ENCODE measurements around the gene NUMB.

DNA sequence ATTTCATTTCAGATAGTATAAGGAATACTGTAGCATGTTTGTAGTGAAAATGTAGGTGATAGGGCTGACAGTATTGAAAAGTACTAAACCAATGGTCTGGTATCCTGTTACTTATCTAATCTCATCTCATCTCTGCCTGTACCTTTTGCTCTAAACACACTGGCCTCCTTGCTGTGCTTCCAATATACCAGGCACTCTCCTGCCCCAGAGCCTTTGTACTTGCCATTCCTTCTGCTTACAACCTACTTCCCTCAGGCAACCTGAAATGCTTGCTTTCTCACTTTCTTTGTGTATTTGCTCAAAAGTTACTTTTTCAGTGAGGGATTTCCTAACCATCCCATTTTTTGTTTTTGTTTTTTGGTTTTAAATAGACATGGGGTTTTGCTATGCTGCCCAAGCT, 119.1 kb downstream of the NUMB start:
- TF ChIP-seq, protein P1, sequence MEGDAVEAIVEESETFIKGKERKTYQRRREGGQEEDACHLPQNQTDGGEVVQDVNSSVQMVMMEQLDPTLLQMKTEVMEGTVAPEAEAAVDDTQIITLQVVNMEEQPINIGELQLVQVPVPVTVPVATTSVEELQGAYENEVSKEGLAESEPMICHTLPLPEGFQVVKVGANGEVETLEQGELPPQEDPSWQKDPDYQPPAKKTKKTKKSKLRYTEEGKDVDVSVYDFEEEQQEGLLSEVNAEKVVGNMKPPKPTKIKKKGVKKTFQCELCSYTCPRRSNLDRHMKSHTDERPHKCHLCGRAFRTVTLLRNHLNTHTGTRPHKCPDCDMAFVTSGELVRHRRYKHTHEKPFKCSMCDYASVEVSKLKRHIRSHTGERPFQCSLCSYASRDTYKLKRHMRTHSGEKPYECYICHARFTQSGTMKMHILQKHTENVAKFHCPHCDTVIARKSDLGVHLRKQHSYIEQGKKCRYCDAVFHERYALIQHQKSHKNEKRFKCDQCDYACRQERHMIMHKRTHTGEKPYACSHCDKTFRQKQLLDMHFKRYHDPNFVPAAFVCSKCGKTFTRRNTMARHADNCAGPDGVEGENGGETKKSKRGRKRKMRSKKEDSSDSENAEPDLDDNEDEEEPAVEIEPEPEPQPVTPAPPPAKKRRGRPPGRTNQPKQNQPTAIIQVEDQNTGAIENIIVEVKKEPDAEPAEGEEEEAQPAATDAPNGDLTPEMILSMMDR (conservative IDR thresholded peaks at IDR 0.05; ENCODE audit: low read depth, low read length) = no peak
- TF ChIP-seq EZH2 (IDR thresholded peaks at IDR 0.05; ENCODE audit: low read length, unreplicated experiment) = no peak
